Gastroesophageal sphincter (tissue), 3 donors: Measurements from ENCODE around the gene NTRK1.

Source experiments
- EP300 ChIP-seq: sonication (generic); formaldehyde crosslinking; IDR thresholded peaks from one replicate; pipeline ENCODE4 v1.6.1; 2017; ENCODE audit warnings: antibody characterized with exemption, mild to moderate bottlenecking
- POLR2A ChIP-seq, 2 donors: fragments of 450-650 bp; IDR thresholded peaks; one replicate each; pipeline ENCODE4 v1.6.1; 2017; ENCODE audit warnings: antibody characterized with exemption in 2 of 2, mild to moderate bottlenecking in 2 of 2, moderate library complexity in 1 of 2
- POLR2AphosphoS5 ChIP-seq: sonication (generic); formaldehyde crosslinking; IDR thresholded peaks from one replicate; pipeline ENCODE4 v1.6.1; 2017; ENCODE audit warnings: antibody characterized with exemption
- TF ChIP-seq, protein P1 (sequence below), 4 experiments: fragments of 200-600 bp in 2 of 4; fragments of 450-650 bp in 2 of 4; sonication (generic) in 1 of 4; IDR thresholded peaks; one replicate each; pipeline ENCODE4 v1.5.1; 2017 to 2019; ENCODE audit warnings: antibody characterized with exemption in 4 of 4, mild to moderate bottlenecking in 2 of 4, moderate library complexity in 2 of 4

GRCh38 chr1:156881101-156881500, 20.4 kb downstream of the NTRK1 start:
- no peak for TF ChIP-seq POLR2A (IDR thresholded peaks at IDR 0.05)
- no peak for TF ChIP-seq EP300
- no peak for TF ChIP-seq POLR2AphosphoS5
- TF ChIP-seq, protein P1, sequence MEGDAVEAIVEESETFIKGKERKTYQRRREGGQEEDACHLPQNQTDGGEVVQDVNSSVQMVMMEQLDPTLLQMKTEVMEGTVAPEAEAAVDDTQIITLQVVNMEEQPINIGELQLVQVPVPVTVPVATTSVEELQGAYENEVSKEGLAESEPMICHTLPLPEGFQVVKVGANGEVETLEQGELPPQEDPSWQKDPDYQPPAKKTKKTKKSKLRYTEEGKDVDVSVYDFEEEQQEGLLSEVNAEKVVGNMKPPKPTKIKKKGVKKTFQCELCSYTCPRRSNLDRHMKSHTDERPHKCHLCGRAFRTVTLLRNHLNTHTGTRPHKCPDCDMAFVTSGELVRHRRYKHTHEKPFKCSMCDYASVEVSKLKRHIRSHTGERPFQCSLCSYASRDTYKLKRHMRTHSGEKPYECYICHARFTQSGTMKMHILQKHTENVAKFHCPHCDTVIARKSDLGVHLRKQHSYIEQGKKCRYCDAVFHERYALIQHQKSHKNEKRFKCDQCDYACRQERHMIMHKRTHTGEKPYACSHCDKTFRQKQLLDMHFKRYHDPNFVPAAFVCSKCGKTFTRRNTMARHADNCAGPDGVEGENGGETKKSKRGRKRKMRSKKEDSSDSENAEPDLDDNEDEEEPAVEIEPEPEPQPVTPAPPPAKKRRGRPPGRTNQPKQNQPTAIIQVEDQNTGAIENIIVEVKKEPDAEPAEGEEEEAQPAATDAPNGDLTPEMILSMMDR (IDR thresholded peaks at IDR 0.05), result no peak
